Esophagus squamous epithelium (tissue), 4 donors: ENCODE measurements around the gene WDR46.

Experiments
- POLR2A ChIP-seq, 4 donors: fragments of 450-650 bp; IDR thresholded peaks; one replicate each; pipeline ENCODE4 v1.6.1; 2017; ENCODE audit warnings: antibody characterized with exemption in 4 of 4, mild to moderate bottlenecking in 4 of 4, moderate library complexity in 3 of 4
- TF ChIP-seq, protein P1 (sequence below), 6 experiments: fragments of 450-650 bp in 4 of 6; fragments of 200-600 bp in 2 of 6; sonication (generic) in 2 of 6; IDR thresholded peaks; one replicate each; pipeline ENCODE4 v1.5.1; 2016 to 2019; ENCODE audit warnings: antibody characterized with exemption in 6 of 6, mild to moderate bottlenecking in 4 of 6, moderate library complexity in 4 of 6

DNA sequence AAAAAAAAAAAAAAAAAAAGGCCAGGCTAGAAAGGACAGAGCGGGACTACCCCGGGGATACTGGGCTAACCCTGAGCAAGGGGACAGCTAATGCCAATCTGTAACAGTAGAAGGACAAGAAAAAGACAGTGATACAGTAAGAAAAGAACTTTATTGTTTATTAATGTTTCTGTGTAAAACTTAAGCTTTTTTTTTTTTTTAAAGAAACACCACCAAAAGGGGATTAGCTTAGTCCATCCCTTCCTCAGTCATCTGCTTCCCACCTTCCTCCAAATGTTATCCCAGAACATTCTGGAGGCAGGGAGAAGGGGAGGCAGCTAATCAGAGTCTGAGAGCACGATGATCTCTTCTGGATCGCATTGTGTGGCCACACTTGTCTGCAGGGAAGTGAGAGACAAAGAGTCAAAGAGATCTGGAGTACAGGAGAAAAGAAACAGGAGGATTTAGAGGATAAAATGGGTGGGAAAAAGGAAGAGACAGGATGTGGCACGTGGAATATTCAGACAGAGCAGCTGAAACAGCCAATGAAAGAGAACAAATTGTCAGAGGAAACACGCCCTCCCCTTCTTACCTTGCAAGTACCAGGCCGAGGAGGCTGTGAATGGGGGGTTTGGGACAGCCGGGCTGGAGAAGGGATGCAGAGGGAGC lies 29.5 kb upstream of the WDR46 start:
- TF ChIP-seq, protein P1, sequence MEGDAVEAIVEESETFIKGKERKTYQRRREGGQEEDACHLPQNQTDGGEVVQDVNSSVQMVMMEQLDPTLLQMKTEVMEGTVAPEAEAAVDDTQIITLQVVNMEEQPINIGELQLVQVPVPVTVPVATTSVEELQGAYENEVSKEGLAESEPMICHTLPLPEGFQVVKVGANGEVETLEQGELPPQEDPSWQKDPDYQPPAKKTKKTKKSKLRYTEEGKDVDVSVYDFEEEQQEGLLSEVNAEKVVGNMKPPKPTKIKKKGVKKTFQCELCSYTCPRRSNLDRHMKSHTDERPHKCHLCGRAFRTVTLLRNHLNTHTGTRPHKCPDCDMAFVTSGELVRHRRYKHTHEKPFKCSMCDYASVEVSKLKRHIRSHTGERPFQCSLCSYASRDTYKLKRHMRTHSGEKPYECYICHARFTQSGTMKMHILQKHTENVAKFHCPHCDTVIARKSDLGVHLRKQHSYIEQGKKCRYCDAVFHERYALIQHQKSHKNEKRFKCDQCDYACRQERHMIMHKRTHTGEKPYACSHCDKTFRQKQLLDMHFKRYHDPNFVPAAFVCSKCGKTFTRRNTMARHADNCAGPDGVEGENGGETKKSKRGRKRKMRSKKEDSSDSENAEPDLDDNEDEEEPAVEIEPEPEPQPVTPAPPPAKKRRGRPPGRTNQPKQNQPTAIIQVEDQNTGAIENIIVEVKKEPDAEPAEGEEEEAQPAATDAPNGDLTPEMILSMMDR (IDR thresholded peaks at IDR 0.05) = no peak
- no peak for TF ChIP-seq POLR2A (IDR thresholded peaks at IDR 0.05)
